ENCODE data around the gene SREBF2.

SREBF2 gene

DNA sequence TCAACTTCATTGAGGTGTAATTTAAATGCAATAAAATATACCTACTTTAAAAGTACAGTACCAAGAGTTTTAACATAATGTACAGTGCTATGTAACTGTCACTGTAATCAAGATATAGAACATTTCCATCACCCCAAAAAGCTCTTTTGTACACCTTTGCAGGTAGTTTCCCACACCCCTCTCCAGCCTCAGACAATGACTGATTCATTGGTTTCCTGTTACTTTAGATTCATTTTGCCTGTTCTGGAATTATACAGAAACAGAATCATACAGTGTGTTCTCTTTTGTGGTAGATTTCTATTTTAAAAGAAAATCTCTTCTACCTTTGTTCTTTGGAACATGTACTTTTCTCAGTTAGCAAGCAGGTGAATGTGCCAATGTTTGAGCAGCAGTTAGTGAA, 43.8 kb downstream of the SREBF2 start:
- DNase-seq (ENCODE audit: low read depth, low spot score) = no peak

DNA sequence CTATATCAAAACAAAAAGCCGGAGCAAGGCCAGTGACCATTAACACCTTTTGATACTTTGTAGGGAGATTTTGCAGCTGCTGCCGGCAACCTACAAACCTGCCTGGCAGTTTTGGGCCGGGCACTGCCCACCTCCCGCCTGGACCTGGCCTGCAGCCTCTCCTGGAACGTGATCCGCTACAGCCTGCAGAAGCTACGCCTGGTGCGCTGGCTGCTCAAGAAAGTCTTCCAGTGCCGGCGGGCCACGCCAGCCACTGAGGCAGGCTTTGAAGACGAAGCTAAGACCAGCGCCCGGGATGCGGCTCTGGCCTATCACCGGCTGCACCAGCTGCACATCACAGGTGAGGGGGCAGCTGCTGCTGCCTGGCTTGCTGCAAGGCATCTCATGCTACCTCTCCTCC, 47.7 kb downstream of the SREBF2 start:
- DNase-seq (ENCODE audit: low read depth, low spot score) = no peak

DNA sequence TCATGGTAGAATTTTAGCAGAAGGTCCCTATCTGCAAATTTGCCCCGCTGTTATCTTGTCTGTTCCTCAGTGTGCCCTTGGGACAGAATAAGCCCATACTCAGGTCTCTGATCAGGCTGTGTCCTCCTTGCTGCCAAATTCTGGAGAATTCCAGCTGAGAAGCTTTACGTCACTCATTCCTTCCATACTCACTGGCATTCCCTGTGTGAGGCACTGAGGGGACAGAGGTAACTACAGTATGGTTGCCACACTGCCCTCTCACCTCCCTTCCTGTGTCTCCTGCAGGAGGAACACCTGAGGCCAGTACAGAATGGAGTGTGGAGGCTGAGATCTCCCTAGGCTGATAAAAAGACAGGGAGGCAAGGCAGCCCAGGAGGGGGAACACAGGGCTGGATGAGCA, 50.5 kb downstream of the SREBF2 start:
- DNase-seq (ENCODE audit: low read depth, low spot score) = no peak

DNA sequence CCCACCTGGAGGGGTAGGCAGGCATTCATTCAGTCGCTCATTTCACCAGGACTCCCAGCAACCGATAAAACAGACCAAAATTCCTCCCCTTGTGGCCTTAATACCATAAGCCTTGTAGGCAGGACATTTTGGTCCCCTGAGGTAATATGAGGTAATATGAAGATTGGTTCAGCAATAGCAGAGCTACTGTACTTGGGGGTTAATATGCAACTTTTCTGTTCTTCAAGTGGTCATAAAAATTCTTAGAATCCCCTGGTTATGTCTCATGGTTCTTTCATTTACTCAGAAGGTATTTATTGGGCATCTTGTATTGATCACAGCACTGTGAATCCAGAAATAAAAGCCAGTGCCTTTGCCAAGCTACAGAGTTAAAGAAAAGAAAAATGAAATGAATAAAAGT, 52.2 kb downstream of the SREBF2 start:
- no peak for DNase-seq (ENCODE audit: low read depth, low spot score)

DNA sequence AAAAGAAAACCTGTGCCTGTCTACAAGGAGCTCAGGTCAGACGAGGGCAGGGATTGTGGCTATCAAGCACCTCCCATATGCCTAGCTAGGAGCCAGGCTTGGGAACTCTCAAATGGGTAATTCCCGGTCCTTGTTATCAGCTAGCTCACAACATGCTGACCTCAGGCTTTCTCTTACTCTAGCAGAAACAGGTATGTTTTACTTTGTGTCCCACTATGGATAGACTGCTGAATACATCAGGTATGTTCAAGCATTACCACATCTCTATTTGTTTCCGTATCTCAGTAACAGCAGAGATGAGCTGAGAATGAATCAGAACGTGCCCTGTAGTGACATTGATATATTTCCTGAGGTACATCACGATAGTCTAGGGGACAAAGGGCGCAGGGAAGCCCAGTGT, 52.6 kb downstream of the SREBF2 start:
- DNase-seq (ENCODE audit: low read depth, low spot score) = no peak

DNA sequence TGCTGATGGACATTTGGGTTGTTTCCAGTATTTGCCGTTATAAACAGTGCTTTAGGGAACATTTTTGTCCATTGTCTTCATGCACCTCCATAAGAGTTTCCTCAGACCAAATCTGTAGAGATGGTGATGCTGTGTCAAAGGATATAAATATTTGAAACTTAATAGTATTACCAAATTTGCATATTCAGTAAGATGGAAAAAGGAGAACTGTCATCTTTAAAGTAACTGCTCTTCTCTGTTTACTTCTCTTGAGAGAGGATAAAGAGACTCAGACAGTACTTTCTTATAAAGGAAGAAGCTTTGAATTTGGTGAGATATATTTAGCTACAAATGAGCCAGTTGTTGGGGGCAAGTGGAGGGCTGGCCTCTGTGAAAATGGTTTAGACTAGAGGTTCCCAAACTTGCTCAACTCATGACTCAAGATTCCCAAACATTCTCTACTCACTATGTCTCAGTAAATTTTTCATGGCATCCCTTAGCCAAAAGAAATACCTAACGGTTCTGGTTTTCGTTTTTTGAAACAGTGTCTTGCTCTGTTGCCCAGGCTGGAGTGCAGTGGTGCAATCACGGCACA, 55.8 kb downstream of the SREBF2 start:
- no peak for DNase-seq (ENCODE audit: low read depth, low spot score)

DNA sequence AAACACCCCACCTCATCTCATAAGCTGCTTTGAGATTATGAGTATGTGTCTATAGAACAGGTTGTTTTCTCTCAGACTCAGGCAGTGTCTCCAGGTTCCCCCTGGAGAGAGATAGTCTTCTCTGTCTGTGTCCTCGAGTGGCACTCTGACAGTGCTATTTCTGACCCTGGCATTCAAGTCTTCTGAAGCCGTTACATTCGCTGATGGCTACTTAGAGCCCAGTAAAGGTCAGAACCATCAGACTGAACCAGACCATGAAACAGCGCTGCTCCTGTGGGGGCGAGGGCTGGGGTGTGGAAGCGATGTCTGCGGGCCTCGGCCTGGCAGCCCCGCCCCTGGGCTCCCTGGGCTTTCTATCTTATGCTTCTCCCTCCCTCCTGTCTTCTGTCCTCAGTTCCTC, 58.5 kb downstream of the SREBF2 start:
- DNase-seq (ENCODE audit: low read depth, low spot score) = no peak

DNA sequence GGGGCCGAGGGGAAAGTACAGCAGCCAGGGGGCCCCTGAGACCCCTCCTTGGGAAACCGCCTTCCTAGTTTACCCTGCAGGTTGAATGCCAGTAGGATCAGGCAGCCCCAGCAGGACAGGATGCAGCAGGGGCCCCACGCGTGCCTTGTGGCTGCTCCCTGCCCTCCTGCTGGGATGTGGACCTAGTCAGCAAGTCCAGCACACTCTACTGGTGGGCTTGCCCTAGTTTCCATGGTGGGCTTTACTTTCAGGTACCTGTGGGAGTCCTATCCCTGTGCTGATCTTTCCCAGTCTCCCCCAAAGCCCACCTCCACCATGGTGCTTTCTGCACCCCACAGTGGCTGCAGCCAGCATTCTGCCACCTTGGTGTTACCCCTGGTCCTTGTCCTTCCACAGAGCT, 59.8 kb downstream of the SREBF2 start:
- no peak for DNase-seq (ENCODE audit: low read depth, low spot score)

DNA sequence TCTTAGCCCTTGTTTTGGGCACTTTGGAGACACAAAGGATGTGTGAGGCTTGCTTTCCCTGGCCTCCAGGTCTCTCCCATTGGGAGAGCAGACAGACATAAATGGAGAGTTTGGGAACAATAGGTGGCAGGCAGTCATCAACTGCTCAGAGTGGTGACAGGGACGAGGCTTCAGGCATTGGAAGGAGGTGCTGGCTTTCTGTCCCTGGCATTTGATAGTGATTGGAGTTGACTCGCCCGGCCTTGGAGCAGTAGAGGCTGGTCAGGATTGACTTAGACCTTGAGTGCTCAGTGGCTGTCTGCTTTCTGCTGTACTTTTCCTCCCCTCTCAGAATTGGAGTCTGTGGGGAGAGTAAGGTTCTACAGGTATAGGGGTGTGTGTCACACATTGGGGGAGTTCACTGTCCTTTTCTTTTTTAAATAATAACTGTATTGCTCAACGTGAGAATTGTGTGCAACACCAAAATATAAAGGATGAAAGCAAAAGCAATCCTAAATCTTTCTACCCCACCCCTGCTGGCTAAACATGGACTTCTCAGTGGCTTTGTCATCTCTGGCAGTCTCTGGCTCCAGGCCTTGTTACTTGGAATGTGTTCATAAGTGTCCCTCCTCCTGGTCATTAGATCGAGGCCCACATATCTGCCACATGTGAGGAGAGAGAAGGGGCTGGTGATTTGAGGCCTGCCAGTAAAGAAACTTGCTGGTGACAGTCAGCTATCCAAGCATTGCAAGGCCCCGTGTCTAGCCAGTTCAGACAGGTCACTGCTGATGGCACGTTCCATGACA, 60.9 kb downstream of the SREBF2 start:
- DNase-seq (ENCODE audit: low read depth, low spot score) = no peak

DNA sequence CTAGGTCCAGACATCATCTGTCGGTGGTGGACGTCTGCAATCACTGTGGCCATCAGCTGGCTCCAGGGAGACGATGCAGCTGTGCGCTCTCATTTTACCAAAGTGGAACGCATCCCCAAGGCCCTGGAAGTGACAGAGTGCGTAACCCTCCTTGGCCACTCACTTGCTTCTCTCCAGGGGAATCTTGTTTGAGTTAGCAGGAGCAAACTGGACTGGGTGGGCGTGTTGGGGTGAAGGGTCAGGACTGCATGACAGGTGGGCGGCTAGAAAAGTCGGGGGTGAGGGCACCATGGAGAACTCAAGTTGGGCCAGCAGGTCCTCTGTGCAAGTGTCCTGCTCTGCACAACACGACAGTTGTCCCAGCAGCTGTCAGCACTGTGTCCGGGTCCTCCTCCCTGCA, 65.7 kb downstream of the SREBF2 start:
- no peak for DNase-seq (ENCODE audit: low read depth, low spot score)

DNA sequence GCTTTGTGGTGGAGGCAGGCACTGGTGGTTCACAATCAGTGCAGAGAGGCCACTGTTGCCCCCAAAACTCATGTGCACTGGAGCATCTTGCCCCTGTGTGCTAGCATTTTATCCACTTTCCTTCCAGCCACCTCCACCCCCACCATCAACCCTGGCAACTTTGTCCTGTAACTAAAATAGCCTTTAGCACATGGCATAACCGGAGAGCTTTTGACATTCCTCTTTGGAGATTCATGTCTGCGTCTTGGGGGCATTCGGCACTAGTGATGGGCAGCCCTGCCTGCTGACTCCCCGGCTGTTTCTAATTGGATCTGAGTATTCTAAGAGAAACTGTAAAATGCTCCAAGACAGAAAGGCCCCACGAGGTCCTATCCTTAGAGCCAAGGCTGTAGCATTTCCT, 66.2 kb downstream of the SREBF2 start:
- no peak for DNase-seq (ENCODE audit: low read depth, low spot score)

DNA sequence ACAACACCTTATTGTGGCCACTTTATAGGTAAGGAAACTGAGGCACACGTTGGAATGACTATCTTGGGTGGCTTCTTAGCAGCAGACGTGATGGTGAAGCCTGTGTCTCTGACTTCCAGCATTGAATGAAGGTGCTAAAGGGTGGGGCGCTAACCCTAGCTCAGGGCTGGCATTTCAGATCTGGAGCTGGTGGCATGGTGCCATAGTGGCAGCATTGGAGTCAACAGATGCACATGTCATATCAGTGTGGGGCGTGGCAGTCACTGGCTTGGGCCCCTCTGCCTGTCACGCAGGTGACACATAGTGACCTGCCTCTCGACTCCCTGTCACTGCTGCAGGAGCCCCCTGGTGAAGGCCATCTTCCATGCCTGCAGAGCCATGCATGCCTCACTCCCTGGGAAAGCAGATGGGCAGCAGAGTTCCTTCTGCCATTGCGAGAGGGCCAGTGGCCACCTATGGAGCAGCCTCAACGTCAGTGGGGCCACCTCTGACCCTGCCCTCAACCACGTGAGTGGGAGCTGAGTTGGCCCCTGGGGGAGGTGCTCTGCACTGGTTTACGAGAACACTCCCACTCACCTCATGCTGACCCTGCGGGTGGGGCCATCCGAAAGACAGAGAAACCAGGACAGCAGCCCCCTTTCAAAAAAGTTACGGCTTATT, 67.2 kb downstream of the SREBF2 start:
- DNase-seq (ENCODE audit: low read depth, low spot score) = no peak

DNA sequence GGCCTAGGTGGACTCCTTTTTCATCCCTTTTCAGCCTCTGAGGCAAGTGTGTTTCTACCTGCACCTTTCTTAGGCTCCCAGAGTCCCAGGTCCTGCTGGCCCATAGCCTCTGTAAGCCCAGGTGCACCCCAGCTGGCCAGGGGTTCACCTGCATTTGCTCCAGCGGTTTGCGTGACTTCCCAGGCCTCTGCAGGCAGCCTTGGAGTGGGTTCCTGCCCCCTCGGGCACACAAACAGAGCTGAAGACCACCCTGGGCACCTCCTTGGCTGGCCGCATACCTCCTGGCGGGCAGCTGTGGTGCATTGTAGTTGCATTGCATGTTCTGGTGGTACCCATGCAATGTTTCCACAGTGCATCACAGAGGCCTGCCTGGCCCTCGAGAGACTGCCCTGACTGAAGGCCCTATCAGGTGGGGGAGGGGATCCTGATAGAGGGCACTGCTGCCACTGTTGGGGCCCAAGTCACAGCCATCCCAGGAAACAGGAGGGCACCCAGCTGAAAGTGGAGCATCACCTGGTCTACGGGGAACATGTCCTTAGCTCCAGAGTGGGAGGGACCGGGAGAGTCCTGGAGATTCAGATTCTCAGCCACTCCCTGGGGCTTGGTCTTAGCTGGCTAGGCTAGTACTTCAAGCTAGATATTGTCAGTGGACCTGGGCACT, 67.9 kb downstream of the SREBF2 start:
- DNase-seq (ENCODE audit: low read depth, low spot score) = no peak

DNA sequence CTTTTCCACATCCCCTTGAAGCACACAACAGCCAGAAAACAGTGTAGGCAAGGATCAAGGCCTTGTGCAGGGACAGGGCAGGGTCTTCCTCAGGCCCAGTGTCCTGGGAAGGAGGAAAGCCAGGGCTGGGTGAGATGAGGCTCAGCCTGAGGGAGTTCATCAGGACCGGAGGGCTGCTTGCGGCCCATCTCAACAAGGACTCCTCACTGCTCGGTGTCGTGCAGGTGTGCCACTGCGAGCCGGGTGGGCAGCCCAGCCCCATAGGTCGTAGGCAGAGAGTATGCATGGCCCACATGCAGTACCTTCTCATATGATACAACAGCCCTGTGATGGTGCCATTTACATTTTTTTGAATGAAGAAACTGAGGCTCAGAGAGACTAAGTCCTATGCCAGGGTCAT, 69.1 kb downstream of the SREBF2 start:
- DNase-seq (ENCODE audit: low read depth, low spot score) = no peak

DNA sequence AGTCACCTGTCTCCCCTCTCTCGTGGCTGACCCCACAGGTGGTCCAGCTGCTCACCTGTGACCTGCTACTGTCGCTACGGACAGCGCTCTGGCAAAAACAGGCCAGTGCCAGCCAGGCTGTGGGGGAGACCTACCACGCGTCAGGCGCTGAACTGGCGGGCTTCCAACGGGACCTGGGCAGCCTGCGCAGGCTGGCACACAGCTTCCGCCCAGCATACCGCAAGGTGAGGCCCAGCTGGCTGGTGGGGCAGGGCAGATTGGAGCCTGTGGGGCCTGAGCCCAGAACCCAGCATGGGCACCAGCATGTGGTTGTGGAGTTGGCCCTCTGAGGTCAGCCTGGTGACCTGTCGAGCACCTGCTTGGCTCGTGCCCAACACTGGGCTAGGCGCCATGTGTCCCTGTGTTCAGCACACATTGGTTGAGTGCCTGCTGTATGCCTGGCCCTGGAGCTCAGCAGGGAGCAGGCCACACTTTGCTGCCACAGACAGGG, 70.1 kb downstream of the SREBF2 start:
- no peak for DNase-seq (ENCODE audit: low read depth, low spot score)

DNA sequence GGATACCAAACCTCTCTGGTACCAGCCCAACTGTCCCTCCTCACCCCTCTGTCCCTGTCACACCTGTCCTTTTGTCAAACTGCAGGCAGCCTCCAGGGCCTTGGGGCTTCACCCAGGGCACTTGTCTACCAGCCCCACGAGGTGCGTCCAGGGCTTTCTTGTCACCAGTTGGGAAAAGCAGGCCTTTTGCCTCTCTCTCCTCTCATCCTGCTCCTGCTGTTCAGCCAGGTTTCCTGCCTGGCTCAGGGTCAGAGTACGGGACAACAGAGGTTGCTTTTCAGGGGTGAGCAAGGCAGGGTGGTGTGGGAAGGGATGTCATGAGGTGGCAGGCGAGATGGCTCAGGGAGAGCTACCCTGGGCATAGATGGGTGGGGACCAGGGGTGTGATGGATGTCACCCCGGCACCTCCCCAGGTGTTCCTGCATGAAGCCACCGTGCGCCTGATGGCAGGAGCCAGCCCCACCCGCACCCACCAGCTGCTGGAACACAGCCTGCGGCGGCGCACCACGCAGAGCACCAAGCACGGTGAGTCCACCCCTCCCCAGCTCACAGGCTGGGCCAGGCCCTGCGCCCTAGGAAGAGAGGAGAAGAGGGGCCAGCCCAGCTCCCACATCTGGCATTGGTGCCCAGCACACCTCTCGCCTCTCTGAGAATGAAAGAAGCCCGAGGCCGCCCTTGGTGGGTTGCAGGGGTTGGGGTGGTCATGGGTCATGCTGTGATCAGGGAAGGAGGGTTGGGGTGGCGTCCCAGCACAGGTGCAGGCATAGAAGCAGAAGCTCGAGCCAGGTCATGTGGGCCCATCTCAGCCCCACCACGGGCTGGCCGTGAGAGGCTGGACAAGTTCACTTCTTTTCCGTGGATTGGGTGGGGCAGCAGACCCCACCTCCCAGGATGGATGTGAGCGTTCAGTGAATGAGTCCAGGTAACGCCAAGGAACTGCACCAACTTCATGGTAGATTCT, 71.8 kb downstream of the SREBF2 start:
- no peak for DNase-seq (ENCODE audit: low read depth, low spot score)

DNA sequence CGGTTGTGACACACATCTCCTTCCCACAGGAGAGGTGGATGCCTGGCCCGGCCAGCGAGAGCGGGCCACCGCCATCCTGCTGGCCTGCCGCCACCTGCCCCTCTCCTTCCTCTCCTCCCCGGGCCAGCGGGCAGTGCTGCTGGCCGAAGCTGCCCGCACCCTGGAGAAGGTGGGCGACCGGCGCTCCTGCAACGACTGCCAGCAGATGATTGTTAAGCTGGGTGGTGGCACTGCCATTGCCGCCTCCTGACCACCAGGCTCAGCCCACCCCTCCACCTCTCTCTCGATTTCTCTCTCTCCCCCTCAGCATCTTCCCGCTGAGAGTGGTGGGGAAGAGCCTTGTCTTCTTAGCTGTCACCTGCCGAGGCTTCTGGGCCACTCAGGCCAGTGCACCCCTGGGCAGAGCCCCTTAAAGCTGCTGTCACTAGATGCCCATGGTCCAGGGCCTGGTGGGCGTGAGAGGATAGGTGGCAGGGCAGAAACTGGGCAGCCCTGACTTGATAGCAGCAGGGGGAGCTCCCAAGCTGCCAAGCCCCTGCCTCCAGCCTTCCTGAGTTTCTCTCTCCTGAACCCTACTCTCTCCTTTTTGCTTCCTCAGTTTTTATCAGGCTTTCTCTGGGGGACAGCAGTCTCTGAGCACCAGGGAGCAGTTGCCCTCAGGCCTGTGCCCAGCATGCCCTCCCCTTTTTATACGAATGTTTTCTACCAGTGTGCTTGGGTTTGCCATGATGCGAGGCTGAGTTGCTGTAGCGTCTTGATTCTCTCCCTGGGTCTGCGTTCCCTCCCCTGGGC, 72.7 kb downstream of the SREBF2 start:
- no peak for DNase-seq (ENCODE audit: low read depth, low spot score)

DNA sequence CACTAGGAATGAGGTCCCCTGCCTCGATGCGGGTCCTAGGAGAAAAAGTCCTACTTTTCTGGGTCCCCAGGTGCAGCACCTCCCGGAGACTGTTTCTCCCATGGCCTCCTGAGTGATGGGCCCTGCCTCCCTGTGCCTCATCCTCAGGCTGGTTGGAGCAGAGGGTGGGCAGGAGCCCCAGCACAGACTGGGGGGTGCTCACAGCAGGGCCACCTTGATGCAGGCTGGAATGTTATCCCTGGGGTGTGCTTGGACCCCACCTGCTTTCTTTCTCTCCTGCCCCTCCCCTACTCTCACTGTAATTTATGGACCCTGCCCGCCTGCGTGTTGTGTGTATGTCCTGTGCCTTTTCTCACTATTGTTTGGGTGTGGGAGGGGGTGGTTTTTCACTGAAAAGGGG, 73.9 kb downstream of the SREBF2 start:
- DNase-seq (ENCODE audit: low read depth, low spot score) = no peak

DNA sequence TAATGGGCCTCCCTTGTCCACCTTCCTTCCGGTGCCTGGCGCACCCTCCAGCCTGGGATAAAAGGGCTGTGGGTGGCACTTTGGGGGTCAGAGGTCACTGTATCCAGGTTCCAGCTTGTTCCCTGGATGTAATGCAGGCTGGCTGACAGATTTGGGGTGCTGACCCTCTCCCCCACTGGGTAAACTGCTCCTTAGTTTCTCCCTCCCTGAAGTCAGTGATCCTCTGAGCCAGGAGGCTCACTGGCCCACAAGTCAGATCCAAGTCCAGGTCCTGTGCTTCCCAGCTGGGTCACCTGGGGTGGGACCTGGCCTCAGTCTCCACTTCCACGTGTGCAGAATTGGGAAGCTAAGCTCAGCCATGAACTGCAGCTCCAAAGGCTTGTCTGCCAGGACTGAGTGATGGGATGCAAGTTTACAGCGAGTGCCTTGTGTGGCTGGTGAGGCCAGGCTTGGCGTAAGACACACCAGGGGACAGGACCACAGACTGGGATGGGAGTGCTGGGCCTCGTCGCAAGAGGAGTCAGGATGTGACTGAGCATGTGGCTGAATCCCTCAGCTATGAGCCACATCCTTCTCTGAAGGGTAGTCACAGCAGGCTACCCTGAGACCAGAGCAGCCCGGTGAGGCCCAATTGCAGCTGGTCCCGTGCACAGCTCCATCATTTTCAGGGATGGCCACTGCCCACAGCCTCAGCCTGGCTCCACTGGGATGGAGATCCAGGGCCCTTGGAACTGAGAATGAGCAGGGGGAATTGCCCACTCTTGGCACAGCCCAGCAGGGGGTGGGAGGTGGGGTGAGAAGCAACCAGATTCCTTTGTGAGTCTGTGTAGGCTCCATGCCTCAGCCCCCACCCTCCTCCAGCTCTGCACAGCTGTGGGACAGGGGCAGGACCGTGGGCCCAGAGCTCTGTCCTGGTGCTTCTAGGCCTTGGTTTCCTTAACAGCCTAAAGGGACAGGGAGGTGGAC, 74.8 kb downstream of the SREBF2 start:
- DNase-seq (ENCODE audit: low read depth, low spot score) = no peak
